GM21737 (cell line): ENCODE results near the gene TRIO.

ENCODE experiments used
- ATAC-seq: cut with Tn5 transposase; IDR thresholded peaks from one replicate; pipeline ENCODE4 v1.9.1; 2021; ENCODE audit warnings: mild to moderate bottlenecking, moderate library complexity; ENCODE audit not compliant: unreplicated experiment

The TRIO gene

DNA sequence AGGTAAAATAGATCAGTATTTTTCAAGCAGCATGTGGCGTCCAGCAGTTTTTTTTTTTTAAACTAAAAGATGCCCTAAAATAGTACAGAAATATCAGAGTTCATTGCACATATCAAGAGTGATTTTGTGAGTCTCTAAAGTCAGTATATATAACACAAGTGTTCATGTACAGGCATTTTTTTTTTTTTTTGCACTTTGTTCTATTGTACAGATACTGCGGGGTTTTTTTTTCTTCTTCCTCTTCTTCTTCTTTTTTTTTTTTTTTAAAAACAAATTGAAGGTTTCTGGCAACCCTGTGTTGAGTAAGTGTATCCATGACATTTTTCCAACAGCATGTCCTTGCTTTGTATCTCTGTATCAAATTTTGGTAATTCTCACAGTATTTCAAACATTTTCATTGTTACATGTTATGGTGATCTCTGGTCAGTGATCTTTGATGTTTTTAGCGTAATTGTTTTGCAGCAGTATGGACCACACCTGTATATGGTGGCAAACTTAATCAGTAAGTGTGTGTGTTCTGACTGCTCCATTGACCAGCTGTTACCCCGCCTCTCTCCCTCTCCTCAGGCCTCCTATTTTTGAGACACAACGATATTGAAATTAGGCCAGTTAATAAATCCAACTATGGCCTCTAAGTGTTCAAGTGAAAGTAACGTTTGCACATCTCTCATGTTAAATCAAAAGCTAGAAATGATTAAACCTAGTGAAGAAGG, 76.8 kb downstream of the TRIO start:
- ATAC-seq: no peak

DNA sequence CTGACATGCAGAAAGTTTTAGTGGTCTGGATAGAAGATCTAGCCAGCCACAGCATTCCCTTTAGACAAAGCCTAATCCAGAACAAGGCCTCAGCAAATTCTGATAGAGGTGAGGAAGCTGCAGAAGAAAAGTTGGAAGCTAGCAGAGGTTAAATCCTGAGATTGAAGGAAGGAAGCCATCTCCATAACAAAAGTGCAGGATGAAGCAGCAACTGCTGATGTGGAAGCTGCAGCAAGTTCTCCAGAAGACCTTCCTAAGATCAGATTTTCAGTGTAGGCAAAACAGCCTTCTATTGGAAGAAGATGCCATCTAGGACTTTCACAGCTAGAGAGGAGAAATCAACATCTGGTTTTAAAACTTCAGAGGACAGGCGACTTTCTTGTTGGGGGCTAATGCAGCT, 77.5 kb downstream of the TRIO start:
- no peak for ATAC-seq

DNA sequence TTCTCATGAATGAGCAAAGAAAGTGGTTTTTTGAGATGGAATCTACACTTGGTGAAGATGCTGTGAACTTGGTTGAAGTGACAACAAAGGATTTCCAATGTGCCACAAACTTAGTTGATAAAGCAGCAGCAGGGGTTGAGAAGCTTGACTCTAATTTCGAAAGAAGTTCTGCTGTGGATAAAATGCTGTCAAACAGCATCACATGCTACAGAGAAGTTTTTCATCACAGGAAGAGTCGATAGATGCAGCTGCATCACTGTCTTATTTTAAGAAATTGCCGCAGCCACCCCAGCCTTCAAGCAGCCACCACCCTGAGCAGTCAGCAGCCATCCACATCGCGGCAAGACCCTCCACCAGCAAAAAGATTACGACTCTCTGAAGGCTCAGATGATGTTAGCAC, 78.6 kb downstream of the TRIO start:
- ATAC-seq: no peak

DNA sequence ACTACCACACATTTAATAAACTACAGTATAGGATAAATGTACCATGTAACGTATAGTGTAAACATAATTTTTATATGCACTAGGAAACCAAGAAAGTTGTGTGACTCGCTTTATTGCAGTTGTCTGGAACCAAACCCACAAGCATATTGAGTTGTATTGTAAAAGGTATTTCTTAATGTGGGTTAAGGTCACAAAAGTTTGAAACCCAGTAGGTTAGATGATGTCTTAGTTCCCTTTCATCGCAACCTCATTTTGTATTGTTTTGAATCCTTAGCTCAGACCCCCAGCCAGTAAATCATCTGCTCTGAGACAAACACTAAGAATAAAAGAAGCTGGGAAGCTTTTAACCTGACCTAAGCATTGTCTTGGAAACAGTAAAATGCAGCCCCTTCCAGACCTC, 79.1 kb downstream of the TRIO start:
- no peak for ATAC-seq

DNA sequence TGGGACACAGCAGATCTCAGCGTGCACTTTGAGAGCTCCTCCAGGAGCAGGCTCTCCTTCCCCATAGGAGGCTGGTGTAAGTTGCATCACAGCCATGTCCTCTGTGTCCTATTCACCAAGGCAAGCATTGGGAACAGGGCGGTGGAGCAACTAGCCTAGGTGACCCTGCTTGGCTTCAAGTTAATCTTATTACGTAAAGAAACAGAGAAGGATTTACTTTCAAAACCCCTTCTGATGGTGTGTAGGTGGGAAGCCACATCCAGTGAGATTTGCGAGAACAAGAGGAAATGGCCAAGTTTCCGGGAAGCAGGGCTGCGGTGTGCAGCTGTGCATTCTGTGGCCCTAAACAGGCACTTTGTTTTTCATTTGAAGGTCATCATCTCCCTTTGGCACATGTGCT, 80.2 kb downstream of the TRIO start:
- no peak for ATAC-seq

DNA sequence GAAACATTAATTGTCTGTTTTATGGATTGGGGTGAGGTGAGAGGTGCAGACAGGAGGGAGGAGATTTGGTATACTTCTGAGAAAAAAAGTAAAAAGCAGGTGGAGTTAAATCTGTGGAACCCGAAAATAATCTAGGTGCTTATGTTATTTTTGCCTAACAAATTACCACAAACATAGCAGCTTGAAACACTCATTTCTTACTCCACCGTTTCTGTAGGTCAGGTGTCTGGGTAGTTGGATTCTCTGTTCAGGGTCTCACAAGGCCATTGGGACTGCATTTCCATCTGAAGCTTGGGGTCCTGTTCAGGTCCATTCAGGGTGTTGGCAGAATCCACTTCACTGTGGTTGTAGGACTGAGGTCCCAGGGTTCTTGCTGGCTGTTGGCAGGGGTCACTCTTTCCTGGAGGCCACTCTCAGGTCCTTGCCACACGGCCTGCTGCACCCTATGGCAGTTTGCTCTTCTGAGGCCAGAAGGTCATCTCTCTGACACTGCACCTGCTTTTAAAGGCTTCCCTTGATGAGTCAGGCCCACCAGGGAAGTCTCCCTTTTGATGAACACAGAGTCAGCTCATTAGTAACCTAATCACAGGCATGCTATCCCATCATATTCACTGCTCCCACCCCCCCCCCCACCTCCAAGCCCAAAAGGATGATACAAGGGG, 82.2 kb downstream of the TRIO start:
- no peak for ATAC-seq

DNA sequence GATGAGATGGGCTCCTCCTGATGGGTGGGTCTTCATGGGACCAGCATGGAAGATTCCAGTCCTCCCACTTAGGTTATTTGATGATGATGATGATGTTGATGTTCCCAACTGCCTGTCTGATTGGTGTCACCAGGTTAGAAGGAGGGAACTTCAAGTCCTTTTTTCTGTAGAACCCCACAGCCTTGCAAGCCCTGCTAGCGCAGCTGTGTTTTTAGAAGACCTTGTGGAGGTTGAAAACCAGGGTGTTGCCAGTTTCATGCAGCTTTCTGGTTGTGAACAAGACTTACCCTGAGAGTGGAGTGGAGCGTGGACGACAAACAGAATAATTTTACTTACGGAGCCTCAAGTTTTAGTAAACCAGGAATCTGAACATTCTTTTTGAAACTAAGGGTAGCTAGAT, 83.0 kb downstream of the TRIO start:
- ATAC-seq: no peak

DNA sequence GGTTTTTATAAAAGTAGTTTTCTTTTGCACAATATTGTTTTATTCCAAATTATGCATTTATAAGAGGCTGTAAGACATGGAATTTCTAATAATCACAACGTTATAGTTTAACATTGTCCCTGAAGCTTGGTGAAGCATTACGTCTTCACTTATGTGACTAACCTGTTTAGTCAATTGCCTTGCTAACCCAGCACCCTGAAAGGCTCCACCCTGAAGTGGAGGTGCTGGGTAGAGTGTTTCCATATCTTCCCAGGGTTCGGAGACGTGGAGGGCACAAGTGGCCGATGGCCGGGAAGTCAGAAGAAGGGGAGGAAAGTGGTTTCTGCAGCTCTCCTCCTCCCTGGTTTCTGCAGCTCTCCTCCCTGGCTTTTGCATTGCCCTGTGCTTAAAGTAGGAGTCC, 83.4 kb downstream of the TRIO start:
- no peak for ATAC-seq

DNA sequence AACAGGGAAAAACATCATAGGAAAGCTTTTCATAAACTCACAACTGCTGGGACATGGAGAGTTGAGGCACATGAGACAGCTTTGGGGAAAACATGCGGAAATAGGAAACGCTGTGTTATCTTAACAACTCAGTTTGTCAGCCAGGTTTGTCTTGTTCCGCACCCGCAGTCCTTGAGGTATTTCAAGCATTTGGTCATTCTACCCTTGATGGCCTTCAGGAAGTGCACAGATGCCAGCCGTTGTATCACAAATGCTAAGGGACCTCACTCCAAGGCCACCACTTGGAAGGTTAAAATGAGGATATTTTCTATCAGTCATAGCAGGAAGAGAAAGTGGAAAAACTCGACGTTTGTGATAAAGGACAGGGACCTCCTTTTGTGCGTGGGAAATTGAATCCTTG, 83.8 kb downstream of the TRIO start:
- no peak for ATAC-seq

DNA sequence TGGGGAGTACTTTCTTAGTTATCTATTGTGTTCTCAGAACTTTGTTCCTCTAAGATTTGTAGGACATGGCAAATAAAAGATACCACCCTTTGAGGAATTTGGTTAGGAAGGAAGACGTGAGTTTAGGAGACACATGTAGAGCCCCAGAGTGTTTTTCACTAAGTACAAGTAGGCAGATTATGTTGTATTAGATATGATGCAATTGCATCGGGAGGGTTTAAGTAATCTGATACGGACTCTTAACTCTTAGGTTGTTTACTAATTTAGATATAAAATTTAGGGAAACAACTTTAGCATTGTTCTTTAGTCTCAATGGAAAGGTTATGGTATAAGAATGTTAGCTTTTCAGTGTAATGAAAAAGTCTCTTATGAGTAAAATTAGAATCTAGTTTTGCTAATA, 84.4 kb downstream of the TRIO start:
- ATAC-seq: no peak

DNA sequence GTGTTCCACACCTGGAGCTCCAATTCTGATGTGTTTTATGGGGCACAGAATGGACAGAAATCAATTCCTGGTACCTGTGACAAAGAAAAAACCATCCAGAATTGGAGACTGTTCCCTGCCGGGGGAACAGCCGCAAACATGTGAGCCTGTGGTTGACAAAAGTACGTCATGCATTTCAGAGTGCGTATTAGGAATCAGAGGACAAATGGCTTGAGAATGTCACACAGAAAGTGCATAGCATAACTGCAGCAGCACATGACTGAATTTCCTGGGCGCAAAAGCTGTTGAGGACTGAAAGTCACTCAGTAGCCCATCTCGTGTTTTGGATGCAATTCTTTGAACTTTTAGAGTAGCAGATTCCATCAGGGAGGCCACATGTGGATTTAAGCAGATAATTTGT, 85.1 kb downstream of the TRIO start:
- ATAC-seq: no peak

DNA sequence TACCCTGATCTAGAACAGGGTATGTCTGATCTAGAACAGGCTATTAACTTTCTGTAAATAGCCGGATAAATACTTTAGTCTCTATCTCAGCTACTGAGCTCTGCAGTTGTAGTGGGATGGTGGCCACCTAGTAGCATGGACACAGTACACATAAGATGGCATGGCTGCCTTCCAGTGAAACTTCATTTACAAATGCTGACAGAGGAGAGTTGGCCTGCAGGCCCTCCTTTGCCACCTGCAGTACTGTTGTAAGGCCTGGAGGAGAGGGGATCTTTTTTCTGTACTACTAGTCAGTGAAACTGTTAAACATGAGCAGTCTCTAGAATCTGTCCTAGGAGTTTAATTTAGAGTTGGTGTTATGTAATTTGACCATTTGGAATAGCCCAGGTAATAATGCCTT, 86.0 kb downstream of the TRIO start:
- no peak for ATAC-seq

DNA sequence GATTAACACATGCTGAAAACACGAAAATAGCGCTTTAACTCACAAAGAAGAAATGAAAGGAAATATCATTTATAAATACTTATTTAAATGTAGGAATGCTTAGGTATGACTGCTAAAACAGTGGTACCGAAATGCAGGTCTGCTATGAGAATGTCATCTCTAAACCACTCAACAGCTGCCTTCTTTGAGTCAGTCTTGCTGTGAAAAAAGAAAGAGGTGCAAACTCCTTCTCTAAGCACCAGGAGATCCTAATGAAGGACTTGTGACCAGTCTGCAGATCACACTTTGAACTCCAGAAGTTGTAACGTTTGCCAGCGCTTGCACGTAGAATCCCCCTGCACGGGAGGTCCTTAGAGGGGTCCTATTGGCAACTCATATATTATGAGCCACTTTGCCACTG, 86.6 kb downstream of the TRIO start:
- ATAC-seq: no peak

DNA sequence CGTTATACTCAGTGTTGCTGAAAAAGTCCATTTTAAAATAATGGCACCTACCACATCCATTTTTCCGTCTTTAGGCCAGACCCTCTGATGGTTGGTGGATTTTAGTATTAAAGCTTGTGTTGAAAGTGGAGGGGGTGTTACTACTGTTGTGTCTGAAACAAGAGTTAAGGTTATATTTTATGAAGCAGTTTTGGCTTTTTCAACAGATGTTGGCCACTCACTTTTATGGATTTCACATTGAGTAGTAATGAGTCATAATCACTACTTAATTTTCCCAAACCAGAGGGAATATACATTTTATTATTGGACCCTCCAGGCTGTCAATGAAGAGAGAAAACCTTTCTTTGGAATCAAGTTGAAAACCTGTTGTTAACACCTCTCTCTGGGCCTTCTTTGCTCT, 88.0 kb downstream of the TRIO start:
- no peak for ATAC-seq

DNA sequence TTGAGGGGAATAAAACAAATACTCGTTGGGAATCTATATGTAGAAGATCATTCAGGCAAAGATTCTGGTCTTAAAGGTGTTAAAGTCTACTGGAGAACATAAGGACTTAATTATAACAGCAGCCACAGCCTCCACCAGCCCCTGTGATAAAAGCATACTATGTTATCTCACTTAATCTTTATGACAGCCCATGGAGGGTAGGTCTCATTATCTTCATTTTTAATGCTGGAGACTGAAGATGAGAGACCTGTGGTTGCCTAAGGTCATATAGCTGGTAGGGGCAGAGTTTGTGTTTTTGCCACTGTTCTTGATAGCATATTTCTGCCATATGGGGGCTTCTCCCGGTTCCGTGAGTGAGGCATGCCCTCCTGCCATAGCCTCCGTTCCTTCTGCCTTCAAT, 88.7 kb downstream of the TRIO start:
- ATAC-seq: no peak

DNA sequence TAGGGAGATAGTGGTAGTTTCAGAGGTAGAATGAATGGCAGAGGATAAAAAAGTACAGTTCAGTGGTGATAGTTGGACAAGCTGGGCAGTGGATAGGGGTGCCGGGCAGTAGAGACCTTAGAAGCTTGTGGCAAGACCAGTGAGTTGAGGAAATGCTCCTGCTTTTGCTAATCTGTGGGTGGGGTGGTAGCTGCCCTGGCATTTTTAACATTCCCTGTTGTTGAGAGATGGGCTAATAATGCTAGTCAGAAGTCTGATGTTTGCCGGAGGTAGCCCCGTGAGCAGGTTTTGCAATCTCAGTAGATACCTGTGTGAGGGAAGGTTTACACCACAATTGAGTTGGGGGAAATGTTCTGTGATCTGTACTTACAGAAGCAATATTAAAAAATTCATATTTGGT, 91.1 kb downstream of the TRIO start:
- no peak for ATAC-seq

DNA sequence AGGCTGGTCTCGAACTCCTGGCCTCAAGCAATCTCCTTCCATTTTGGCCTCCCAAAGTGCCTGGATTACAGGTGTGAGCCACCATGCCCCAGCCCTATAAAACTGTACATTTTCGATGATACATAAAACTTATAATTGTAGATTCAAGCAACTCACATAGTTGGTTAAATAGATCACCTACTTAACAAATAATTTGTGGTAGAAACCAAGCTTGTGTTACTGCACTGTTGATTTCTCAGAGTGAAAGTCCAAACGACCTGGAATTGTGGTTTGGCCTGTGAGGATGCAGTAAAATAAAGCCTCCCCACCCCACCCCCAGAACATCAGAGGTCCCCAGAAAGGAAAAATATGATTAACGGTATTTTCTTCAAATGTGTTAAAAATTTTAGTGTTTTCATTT, 92.7 kb downstream of the TRIO start:
- ATAC-seq: no peak

DNA sequence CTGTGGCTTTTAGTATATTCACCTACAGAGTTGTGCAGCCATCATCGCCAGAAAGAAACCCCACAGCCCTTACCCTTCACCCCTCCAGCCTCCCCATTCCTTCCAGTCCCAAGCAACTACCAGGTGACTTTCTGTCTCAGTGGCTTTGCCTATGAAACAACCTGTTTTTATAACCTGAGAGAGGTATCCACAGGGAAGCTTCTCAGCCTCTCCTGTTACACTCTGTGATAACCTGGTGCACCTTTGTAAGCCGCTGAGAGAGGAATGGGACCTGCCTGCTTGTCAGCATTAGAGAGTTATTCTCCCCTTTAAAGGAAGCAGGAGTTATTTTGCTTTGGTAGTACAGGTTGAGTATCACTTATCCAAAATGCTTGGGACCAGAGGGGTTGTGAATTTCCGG, 93.6 kb downstream of the TRIO start:
- no peak for ATAC-seq

DNA sequence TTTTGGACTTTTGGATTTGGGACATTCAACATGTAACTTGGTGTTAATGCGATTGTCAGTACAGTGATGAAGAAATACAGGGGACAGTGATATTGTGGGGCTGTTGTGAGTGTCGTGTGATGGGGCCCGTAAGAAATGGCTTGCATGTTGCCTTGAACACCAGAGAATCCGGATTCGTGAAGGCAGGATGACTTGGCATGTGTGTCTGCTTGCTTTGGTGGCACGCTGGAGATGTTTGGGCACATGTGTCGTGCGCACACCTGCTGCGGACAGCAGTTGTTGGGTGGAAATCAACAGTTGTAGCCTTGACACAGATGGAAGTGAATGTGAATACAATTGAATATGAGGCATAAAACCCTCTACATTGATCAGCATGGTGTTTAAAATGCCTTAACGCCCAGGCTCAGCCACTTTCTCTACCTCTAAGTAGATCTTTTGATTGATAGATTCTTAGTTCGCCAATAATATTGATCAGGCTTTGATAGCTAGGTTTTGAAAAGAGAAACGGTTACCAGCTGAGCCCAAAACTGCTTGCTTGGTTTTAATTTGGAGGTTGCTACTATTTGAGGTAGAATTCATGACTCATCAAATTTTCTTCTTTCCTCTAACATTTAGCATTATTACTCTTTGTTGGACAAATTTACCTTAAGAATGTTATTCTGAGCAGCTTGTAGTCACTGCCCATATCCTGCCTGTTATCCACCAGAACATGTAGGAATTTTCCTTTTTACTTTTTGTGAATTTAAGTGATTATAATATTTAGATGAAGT, 94.4 kb downstream of the TRIO start:
- ATAC-seq: no peak

DNA sequence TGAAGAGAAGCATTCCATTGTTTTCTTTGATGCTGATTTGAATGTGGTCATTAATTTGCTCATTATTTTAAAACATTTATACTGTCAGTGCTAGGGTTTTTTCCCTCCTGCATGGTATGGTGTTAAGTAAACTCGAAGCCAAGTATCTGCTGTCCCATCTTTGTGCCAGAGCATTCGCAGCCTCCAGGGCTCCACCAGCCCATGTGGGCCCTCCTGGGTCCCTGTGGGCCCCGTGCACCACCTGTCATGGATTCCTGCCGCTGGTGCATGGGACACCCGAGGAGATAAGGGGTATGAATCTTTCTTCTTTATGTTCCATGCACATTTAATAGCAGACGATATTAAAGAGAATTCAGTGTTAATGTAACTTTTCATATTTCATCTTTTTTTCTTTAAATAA, 95.1 kb downstream of the TRIO start:
- ATAC-seq: no peak

DNA sequence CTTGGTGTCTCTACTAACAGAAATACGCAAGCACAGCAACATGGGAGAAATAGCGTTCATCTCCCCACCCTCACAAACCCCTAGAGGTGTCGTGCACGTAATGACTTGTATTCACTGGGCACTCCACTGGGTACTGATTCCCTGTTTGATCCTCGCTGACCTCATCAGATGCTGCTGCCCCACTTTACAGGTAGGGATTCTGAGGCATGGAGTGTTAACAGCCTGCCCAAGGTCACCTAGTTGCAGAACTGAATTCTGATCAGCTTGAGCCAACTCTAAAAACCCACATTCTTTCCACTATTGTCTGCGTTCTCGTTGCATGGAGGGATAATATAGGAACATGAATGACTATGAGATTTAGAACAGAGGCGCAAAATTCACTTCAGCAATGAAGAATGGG, 96.3 kb downstream of the TRIO start:
- ATAC-seq: no peak

DNA sequence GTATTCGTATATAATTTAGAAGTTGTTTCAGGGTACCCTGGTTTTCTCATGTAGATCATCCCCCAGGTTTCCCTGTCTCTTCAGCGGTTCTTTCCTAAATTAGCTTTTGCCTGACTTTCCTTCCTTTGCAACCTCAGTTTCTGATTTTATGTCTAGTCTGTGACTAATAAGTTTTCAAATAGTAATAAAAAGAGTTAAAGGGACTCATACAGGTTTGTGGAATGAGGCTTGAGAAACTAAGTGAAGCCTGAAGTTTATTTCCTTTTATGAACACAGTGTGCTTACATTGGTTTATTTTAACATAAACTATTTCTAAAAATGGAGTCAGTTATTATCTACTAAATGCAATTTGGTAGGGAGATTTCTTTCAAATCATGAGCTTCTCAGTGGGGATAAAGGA, 96.8 kb downstream of the TRIO start:
- ATAC-seq: no peak
